GM19193 (cell line): ENCODE data around the gene PDIA5.

Experiments
- POLR2A ChIP-seq: IDR thresholded peaks from 4 replicates; pipeline ENCODE4 v1.6.1; 2011; ENCODE audit not compliant: insufficient read depth, insufficient read length; ENCODE audit errors: extremely low read depth

The PDIA5 gene

GRCh38 chr3:123152687-123153086, 85.9 kb downstream of the PDIA5 start:
- no peak for TF ChIP-seq POLR2A

DNA sequence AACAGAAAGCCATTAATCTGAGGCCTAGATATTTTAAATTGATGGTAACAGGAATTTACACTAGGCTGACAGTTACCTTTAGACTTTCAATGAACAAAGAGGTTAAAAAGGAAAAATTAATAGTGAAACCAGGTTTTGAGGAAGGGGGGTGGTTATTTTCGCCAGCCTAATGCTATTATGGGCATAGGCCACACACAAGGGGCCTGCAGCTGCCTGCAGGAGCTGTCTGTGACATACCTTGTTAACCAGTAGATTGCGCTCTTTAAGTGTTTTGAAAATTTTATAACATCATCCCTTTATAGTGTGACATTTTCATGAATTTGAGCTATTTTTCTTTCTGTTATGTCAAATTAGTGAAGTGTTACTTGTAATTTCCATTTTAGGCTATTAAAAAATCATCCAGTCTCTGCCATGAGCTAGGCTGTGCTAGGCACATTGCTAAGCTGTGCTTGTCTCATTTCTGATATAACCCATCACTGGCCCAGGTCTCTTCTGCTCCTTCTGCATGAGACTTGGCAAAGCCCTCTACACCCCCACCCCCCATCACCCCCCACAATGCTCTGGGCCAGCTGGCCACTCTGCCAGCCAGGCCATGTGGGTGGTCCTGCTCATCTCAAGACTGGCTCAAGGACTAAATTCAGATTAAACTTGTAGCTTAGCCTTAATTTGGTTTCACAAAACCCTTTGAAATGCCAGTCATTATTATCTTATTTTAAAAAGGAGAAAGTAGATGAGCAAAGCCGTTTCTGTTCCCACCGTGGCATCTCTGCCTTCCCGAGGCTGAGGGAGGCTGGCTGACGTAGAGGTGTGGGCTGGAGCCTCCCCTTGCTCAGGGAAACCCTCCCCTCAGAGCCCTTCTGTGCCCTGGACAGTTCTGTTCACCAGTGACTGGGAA, 86.5 kb downstream of the PDIA5 start:
- TF ChIP-seq POLR2A: no peak

- no peak for TF ChIP-seq POLR2A
Measured at GRCh38 chr3:123154020-123154985, 87.5 kb downstream of the PDIA5 start.

DNA sequence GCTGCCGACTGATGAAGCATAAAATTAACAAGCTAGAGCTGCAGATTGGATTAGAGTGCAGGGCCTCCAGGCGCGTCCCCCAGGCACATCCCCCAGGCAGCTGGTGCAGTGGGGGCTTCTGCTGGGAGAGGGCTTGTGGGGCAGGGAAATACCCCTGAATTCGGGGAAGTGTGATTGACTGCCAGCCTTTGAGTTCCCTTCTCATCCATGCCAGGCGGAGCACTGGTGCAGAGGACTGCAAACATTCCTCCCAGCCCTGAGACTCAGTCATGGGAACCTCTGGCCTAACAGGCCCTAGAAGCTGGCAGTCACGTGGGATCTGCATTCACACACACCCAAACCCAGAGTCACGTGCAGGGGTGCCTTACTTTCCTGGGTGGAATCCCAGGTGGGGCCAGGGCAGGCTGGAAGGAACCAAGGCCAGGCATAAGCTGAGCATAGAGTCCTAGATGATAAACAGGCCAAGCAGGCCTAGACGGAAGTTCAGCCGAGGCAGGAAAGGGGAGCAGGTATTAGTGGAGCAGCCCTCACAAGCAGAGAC, 88.7 kb downstream of the PDIA5 start:
- TF ChIP-seq POLR2A: no peak

DNA sequence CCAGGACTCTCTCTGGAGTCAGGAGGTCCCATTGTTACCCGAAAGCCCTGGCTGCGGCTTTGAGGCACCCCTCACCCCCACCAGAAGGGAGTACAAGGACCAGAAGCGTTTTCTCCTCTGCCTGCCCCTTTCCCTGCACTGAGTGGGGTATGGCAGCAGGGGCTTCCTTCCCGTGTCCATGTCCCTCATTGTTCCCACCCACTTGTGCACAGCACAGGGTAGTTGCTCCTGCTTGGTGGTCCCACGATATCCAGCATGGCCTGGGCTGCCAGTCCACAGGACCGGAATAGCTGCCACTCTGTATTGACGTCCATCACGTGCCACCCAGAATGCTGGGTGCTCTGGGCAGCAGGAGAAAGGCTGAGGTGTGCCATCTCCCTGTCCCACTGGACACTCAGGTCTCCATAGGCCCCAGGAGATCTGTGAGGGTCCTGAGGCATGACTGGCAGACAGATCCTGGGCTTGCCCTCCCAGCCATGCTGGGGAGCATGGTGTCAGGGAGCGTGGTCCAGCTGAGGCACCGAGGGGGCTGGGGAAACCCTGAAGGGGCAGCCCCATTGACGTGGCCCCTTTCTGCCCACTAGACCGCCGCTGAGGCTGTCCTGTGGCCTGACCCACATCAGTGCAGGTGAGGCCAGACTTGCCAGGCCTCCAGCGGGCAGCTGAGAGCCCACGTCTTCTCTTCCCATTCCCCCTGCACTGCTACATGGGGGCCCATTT, 89.6 kb downstream of the PDIA5 start:
- TF ChIP-seq POLR2A: no peak

DNA sequence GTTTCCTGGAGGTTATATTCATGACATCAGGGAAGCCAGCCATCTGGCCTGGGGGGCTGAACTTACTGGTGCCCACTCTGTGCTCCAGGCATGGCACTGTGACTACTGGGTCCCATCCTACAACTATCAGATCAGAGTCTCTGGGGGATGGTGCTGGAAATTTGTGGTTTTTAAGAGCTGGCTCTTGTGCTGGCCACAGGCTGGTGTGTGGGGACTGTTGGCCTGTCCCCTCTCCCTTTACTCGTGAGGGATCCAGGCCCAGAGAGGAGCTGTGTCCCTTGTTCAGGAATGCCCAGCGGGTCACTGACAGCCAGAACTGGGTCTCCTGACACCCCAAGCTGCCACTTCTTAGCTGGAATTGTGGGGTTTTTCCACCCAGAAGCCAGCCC, 90.4 kb downstream of the PDIA5 start:
- no peak for TF ChIP-seq POLR2A

GRCh38 chr3:123157598-123158287, 90.9 kb downstream of the PDIA5 start:
- TF ChIP-seq POLR2A: no peak

- TF ChIP-seq POLR2A: no peak
Measured at GRCh38 chr3:123158330-123158729, 91.5 kb downstream of the PDIA5 start.

- no peak for TF ChIP-seq POLR2A
Measured at GRCh38 chr3:123158899-123159390, 92.1 kb downstream of the PDIA5 start.

DNA sequence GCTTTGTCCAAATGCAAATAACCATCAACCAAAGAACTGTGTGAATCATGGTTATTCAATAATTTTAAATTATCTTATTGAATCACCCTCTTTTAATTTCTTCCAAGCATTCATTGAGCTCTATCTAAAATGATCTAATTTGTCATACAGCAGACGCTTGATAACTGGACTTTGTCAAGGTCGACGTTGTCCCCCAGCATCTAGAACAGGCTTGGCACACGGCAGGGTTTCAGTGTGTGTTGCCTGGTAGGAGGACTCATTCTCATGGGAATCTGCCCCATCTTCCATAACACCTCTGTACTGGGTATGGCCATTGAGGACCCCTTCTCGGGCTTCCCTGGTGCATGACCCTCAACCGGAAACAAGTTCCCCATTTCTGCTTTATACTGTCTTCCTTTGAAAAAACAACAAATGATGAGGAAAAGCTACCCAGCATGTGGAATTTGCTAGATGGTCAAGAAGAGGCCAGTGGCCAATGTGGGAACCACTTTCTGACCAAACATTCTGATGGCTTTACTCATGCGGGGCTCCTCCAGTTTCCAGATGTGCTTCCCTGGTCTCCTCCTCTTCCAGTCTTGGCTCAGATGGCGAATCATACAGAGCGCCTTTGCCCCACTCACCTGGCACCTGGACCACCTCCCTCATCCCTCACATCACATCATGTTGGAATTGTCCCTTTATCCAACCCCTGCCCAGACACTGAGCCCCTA, 93.3 kb downstream of the PDIA5 start:
- no peak for TF ChIP-seq POLR2A

- TF ChIP-seq POLR2A: no peak
Measured at GRCh38 chr3:123161167-123161566, 94.3 kb downstream of the PDIA5 start.

GRCh38 chr3:123163141-123163540, 96.3 kb downstream of the PDIA5 start:
- no peak for TF ChIP-seq POLR2A

DNA sequence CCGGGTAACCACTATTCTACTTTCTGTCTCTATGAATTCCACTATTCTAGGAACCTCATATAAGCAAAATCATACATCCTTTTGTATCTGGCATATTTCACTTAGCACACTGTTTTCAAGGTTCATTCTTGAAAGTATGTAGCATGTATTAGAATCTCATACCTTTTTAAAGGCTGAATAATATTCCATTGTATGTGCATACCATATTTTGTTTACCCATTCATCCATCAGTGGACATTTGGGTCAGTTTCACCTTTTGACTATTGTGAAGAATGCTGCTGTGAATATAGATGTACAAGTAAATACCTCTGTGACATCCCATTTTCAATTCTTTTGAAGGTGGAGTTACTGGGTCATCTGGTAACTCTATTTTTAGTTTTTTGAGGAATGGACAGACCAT, 98.3 kb downstream of the PDIA5 start:
- no peak for TF ChIP-seq POLR2A
